Right lobe of liver (tissue), 6 donors: ENCODE data around the gene PPP1R3C. TPM values are rescaled to one million over a fixed set of nuclear protein-coding genes. Genes with fewer than 3 reads are reported as not detected.

Source experiments
- ATAC-seq, 4 donors: fragments of 200-7000 bp; cut with Tn5 transposase; one replicate each; pipeline ENCODE4 v1.9.1; 2020; ENCODE audit warnings: mild to moderate bottlenecking in 4 of 4, moderate library complexity in 4 of 4
- DNase-seq, 3 donors: peaks; one replicate each; pipeline ENCODE4 v3.0.0-alpha.2; 2020
- H3K27ac ChIP-seq, 3 donors: fragments of 200-600 bp; one replicate each; pipeline ENCODE4 v1.8.0; 2022
- H3K27me3 ChIP-seq, 2 donors: fragments of 200-600 bp; one replicate each; pipeline ENCODE4 v1.8.0; 2022
- H3K36me3 ChIP-seq, 4 donors: fragments of 200-600 bp; sonication (generic) in 1 of 4; one replicate each; pipeline versions ENCODE4 v1.5.1 to v1.8.0; 2017 to 2022; ENCODE audit warnings: control low read depth in 1 of 4
- H3K4me1 ChIP-seq, 4 donors: fragments of 200-600 bp; sonication (generic) in 1 of 4; one replicate each; pipeline versions ENCODE4 v1.5.1 to v1.8.0; 2017 to 2022; ENCODE audit warnings: control low read depth in 1 of 4
- H3K4me3 ChIP-seq, 3 donors: fragments of 200-600 bp; one replicate each; pipeline ENCODE4 v1.8.0; 2022
- H3K9me3 ChIP-seq, 4 donors: fragments of 200-600 bp; sonication (generic) in 1 of 4; one replicate each; pipeline versions ENCODE4 v1.5.1 to v1.8.0; 2017 to 2022; ENCODE audit warnings: control low read depth in 1 of 4
- POLR2A ChIP-seq: fragments of 450-650 bp; IDR thresholded peaks from one replicate; pipeline ENCODE4 v1.6.1; 2017; ENCODE audit warnings: antibody characterized with exemption, mild to moderate bottlenecking
- WGBS: methylation state at CpG from one replicate; pipeline ENCODE4 v1.1.6; 2018; ENCODE audit warnings: low coverage, low lambda C conversion rate; ENCODE audit not compliant: insufficient coverage; ENCODE audit errors: missing lambda C conversion rate; 5-methylcytosine and 5-hydroxymethylcytosine counted together
- intact Hi-C, 2 donors: fragments of 100-400 bp; cut with DNase I; formaldehyde crosslinking; loops; one replicate each; pipeline versions ENCODE4 v1.11.2 to v1.14.1; 2022
- total RNA-seq, 6 experiments: library from RNA; depleted of rRNA in 2 of 6; stranded (reverse); fragments of >200 nt in 2 of 6; fragmentation: NEBNext Ultra II Directional in 3 of 6; extraction: Animal tissue kit (Norgen Biotek cat#: 25700) in 3 of 6; gene quantifications; one replicate each; pipeline versions ENCODE4 v1.1.0 to v1.2.4, GENCODE V29; 2016 to 2023
- TF ChIP-seq, protein P1 (sequence below), 4 donors: fragments of 200-600 bp in 3 of 4; fragments of 450-650 bp in 1 of 4; IDR thresholded peaks; one replicate each; pipeline versions ENCODE4 v1.5.1 to v1.8.0; 2016 to 2022; ENCODE audit warnings: antibody characterized with exemption in 4 of 4, mild to moderate bottlenecking in 2 of 4
- donor health status: DM: no; HTN: yes; CAD: no.
- donor health status: DM: no; HTN: no; CAD: no.
- donor health status: DM: no; HTN: no; CAD: no.
- donor health status: DM: no; HTN: yes; CAD: no.
- donor health status: DM: no; HTN: yes; CAD: no.

The PPP1R3C gene
- total RNA-seq, 6 experiments from 2014 or later: 24.7 to 158 (median 51.3) TPM

DNA sequence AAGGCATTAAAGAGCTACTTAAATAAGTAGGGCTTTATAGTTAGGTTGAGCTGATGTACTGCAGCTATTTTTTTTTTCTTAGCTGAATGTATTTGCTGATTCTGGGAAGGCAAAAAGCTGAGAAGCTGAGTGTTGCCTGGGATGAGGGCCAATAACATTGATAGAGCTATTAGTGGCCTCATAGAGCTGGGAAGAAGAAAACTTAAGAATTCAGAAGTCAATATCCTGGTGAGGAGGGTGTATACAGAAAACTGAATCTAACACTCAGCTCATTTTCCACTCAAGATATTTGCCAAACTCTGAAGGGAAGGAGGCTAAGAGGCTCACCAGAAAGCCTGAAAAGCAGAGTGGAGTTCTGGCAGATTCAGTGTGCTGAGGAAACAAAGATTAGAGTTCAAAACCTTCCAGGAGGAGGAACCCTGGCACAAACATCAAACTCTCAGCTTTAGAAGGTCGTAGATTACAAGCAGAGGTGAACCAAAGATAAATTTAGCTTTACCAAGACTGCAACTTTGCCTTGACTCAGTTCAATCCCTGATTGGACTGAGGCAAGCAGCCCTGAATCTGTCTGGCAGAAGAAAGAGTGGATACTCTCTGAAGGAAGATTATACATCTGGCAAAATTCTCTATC lies 11.3 kb downstream of the PPP1R3C start:
- Histone ChIP-seq H3K36me3 (no peaks in the 10 kb centered on the region), H3K4me3 (no peak overlapping the region), H3K4me1 (peaks cover 0 to 19% (median 2%) of the 10 kb centered on the region in 4 donors), H3K9me3 (no peaks in the 10 kb centered on the region), H3K27ac (peak overlapping the region in 1 of 3 donors; percentile 48), H3K27me3 (no peaks in the 10 kb centered on the region)
- intact Hi-C loops: loop anchor here in 1 of 2 donors (10.0 kb wide), 1 partner anchor 57 kb away; no protein-coding TSS in a partner anchor
- ATAC-seq (peak; percentile 70 to 91 (median 80)), DNase-seq (no peak)
- WGBS: 17% methylated on average over 1 of the region's 1 CpG
- TF ChIP-seq, protein P1, sequence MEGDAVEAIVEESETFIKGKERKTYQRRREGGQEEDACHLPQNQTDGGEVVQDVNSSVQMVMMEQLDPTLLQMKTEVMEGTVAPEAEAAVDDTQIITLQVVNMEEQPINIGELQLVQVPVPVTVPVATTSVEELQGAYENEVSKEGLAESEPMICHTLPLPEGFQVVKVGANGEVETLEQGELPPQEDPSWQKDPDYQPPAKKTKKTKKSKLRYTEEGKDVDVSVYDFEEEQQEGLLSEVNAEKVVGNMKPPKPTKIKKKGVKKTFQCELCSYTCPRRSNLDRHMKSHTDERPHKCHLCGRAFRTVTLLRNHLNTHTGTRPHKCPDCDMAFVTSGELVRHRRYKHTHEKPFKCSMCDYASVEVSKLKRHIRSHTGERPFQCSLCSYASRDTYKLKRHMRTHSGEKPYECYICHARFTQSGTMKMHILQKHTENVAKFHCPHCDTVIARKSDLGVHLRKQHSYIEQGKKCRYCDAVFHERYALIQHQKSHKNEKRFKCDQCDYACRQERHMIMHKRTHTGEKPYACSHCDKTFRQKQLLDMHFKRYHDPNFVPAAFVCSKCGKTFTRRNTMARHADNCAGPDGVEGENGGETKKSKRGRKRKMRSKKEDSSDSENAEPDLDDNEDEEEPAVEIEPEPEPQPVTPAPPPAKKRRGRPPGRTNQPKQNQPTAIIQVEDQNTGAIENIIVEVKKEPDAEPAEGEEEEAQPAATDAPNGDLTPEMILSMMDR (IDR thresholded peaks at IDR 0.05): no peak
- no peak for TF ChIP-seq POLR2A

DNA sequence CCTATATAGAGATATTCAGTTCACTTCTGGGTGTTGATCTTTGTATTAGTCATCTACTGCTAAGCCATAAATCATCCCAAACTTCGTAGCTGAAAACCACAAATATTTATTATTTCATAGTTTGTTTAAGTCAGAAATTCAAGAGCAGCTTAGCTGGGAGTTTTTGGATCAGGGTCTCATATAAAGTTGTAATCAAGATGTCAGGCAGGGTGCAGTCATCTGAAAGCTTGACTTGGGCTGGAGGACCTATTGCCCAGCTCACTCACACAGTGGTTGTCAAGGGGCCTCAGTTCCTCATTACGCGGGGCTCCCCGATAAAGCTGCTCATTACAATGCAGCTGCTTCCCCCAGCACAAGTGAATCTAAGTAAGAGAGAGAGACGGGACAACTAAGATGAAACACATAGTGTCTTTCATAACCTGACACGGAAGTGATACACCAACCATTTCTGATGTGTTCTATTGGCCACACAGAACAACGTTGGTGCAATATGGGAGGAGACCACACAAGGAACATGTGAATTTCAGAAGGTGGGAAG lies 15.7 kb downstream of the PPP1R3C start:
- no peak overlapping the region for H3K27ac ChIP-seq
- peaks cover 0 to 13% (median 2%) of the 10 kb centered on the region in 4 donors for H3K4me1 ChIP-seq
- no peaks in the 10 kb centered on the region for H3K36me3 ChIP-seq
- H3K27me3 ChIP-seq: no peaks in the 10 kb centered on the region
- intact Hi-C loops: no loop called here
- TF ChIP-seq, protein P1 (IDR thresholded peaks at IDR 0.05): no peak
- TF ChIP-seq POLR2A: no peak
- DNase-seq (no peak), ATAC-seq (no peak)
- H3K9me3 ChIP-seq: no peaks in the 10 kb centered on the region
- 78% methylated on average over 4 of the region's 7 CpGs for WGBS
- H3K4me3 ChIP-seq: no peak overlapping the region

DNA sequence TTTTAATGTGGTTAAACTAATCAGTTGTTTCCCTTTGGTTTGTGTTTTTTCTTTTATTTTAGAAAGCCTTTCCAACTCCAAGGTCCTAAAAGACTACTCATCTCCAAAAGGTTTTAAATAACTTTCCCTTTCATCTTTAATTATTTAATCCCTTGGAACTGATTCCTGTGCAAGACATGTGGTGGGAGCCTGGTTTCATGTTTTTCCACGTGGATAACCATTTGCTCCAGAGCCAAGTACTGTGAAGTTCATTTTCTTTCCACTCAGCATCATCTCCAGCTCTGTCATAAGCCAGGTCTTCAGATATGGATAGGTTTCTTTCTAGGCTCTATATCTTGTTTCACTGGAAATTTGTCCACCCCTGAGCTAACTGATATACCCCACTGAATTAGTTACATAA lies 16.7 kb downstream of the PPP1R3C start:
- TF ChIP-seq POLR2A: no peak
- TF ChIP-seq, protein P1 (IDR thresholded peaks at IDR 0.05): no peak
- Histone ChIP-seq H3K4me3 (no peak overlapping the region), H3K4me1 (peaks cover 0 to 3% (median 0%) of the 10 kb centered on the region in 4 donors), H3K36me3 (no peaks in the 10 kb centered on the region), H3K27ac (no peak overlapping the region), H3K9me3 (no peaks in the 10 kb centered on the region), H3K27me3 (no peaks in the 10 kb centered on the region)
- no peak for DNase-seq
- intact Hi-C loops: no loop called here
- ATAC-seq: no peak
- 36% methylated on average over 1 of the region's 1 CpG for WGBS

DNA sequence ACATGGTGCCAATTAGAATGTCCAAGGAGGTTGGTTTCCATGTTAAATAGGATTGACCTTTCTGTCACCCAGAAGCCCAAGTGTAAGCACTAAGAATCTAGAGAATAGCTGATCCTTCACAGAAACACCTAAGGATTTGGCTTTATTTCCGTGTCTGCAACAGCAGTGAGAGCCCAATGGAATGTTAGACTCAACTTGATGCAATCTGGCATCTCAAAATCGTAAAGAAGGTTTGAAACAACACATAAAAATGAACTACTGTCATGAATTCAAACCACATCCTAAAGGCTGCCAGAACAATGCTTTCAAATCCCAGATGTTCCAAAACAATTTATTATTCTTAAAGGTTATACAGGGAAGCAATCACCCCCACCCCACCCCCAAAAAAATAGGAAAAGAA lies 18.6 kb downstream of the PPP1R3C start:
- no peak for ATAC-seq
- H3K27ac ChIP-seq: no peak overlapping the region

More for the DNA sequence above, 18.6 kb downstream of the PPP1R3C start:
- 78% methylated on average over 2 of the region's 2 CpGs for WGBS
- DNase-seq: no peak
- Histone ChIP-seq H3K4me3 (no peak overlapping the region), H3K36me3 (no peaks in the 10 kb centered on the region), H3K4me1 (no peaks in the 10 kb centered on the region), H3K9me3 (no peaks in the 10 kb centered on the region), H3K27me3 (no peaks in the 10 kb centered on the region)
- TF ChIP-seq, protein P1 (IDR thresholded peaks at IDR 0.05): no peak
- TF ChIP-seq POLR2A: no peak
- intact Hi-C loops: no loop called here
